ENCODE measurements around the gene TPRX1. TPM values are rescaled to one million over a fixed set of nuclear protein-coding genes. Genes with fewer than 3 reads are reported as not detected.
"Not testable (repeated sequence)": the region's sequence is repeated elsewhere in the genome, so short reads cannot be mapped to it uniquely, and the experiment has no call there.

Gene TPRX1
- total and polyA plus RNA-seq, 2 donors, result not detected

GRCh38 chr19:47769534-47769933 is 34.8 kb downstream of the TPRX1 start:
- H3K36me3 ChIP-seq (ENCODE audit: insufficient read depth), result no peaks in the 10 kb centered on the region
- DNase-seq (ENCODE audit: extremely low spot score), result no peak
- no peaks in the 10 kb centered on the region for H3K4me1 ChIP-seq (ENCODE audit: insufficient read depth)
- no peak overlapping the region for H3K27ac ChIP-seq (ENCODE audit: low read depth)
- no peak overlapping the region for H3K4me3 ChIP-seq (ENCODE audit: low read depth, low read length)
- WGBS, result 81% methylated on average over 3 of the region's 3 CpGs

- no peak for DNase-seq (ENCODE audit: extremely low spot score)
- no peak overlapping the region for H3K4me3 ChIP-seq (ENCODE audit: low read depth, low read length)
- WGBS, result 78% methylated on average over 2 of the region's 2 CpGs
These were observed 35.7 kb downstream of the TPRX1 start for GRCh38 chr19:47768604-47769003.

GRCh38 chr19:47767349-47767748 is 37.0 kb downstream of the TPRX1 start:
- H3K4me3 ChIP-seq (ENCODE audit: low read depth, low read length), result no peak overlapping the region
- 82% methylated on average over 2 of the region's 2 CpGs for WGBS
- DNase-seq (ENCODE audit: extremely low spot score), result no peak
- no peaks in the 10 kb centered on the region for H3K4me1 ChIP-seq (ENCODE audit: insufficient read depth)
- no peaks in the 10 kb centered on the region for H3K36me3 ChIP-seq (ENCODE audit: insufficient read depth)
- no peak overlapping the region for H3K27ac ChIP-seq (ENCODE audit: low read depth)

More at GRCh38 chr19:47768604-47769003, 35.7 kb downstream of the TPRX1 start:
- H3K4me1 ChIP-seq (ENCODE audit: insufficient read depth), result no peaks in the 10 kb centered on the region
- H3K27ac ChIP-seq (ENCODE audit: low read depth), result no peak overlapping the region
- H3K36me3 ChIP-seq (ENCODE audit: insufficient read depth), result no peaks in the 10 kb centered on the region

DNA sequence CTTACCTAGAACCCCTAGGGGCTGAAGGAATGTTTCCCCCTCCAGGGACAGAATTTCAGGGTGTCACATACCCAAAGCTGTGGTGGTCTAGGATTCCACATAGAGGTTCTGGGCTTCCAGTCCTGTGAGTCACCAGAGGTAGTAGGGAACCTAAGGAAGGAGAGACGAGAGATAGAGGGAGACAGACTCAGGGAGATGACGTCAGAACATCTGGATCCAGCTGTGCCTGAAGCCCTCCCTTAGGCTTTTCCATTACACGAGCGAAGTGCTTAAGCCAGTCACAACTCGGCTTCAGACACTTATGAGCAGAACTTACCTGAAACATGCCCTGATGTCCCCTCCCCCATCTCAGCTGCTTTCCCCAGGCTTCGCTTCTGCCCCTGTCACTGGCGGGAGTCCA is 37.7 kb downstream of the TPRX1 start:
- H3K36me3 ChIP-seq (ENCODE audit: insufficient read depth), result no peaks in the 10 kb centered on the region
- no peak overlapping the region for H3K4me3 ChIP-seq (ENCODE audit: low read depth, low read length)
- H3K4me1 ChIP-seq (ENCODE audit: insufficient read depth), result no peaks in the 10 kb centered on the region
- DNase-seq (ENCODE audit: extremely low spot score), result no peak
- WGBS, result 79% methylated on average over 7 of the region's 7 CpGs
- no peak overlapping the region for H3K27ac ChIP-seq (ENCODE audit: low read depth)

- no peaks in the 10 kb centered on the region for H3K36me3 ChIP-seq (ENCODE audit: insufficient read depth)
- no peak overlapping the region for H3K27ac ChIP-seq (ENCODE audit: low read depth)
- H3K4me3 ChIP-seq (ENCODE audit: low read depth, low read length), result no peak overlapping the region
- H3K4me1 ChIP-seq (ENCODE audit: insufficient read depth), result no peaks in the 10 kb centered on the region
- no peak for DNase-seq (ENCODE audit: extremely low spot score)
- 85% methylated on average over 7 of the region's 7 CpGs for WGBS
These were observed 38.1 kb downstream of the TPRX1 start for GRCh38 chr19:47766359-47766620.

DNA sequence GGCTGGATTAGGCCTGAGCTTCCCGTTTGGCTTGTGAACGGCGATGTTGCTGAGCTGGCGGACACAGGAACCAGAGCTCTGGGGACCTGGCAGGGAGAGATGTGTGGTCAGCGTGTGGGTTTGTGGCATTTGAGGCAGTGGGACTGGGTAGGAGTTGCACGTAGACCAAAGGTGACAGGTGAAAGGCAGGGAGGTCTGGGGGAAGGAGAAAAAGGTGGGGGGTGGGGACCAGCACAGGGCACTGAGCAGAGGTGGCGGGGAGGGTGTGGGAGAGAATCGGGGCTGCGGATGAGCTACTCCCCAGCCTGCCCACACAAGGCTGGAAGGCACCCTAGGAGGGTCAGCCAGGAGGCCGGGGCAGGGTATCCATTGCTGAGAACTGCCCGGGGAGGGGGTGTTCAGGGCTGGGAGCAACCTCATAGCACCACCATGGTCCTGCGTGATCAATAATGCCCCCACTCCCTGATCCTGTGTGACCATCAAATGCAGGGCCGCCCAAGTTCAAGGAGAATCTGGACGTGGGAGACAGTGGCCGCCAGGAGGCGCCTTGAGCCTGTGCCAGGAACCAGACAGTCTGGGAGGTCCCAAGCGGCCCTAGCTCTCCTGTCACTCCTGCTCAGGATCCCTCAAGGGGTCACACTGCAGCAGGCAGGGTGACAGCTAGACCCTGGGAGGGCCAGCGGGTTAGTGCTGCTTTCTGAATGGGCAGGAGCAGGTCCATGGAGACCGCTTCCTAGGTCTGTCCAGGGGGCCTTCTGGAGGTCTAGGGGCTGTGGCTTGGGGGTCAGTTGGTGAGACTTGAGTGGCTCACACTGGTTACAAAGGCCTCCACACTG is 38.6 kb downstream of the TPRX1 start:
- WGBS, result 27% methylated on average over 19 of the region's 19 CpGs
- DNase-seq (ENCODE audit: extremely low spot score), result no peak

GRCh38 chr19:47764705-47765104 is 39.6 kb downstream of the TPRX1 start:
- H3K36me3 ChIP-seq (ENCODE audit: insufficient read depth); H3K27ac ChIP-seq (ENCODE audit: low read depth); H3K4me1 ChIP-seq (ENCODE audit: insufficient read depth); H3K4me3 ChIP-seq (ENCODE audit: low read depth, low read length); DNase-seq (ENCODE audit: extremely low spot score): not testable (repeated sequence)
- WGBS, result 86% methylated on average over 3 of the region's 3 CpGs

More for the DNA sequence above, 38.6 kb downstream of the TPRX1 start:
- no peak overlapping the region for H3K4me3 ChIP-seq (ENCODE audit: low read depth, low read length)
- no peaks in the 10 kb centered on the region for H3K36me3 ChIP-seq (ENCODE audit: insufficient read depth)
- no peak overlapping the region for H3K27ac ChIP-seq (ENCODE audit: low read depth)
- H3K4me1 ChIP-seq (ENCODE audit: insufficient read depth), result no peaks in the 10 kb centered on the region

DNA sequence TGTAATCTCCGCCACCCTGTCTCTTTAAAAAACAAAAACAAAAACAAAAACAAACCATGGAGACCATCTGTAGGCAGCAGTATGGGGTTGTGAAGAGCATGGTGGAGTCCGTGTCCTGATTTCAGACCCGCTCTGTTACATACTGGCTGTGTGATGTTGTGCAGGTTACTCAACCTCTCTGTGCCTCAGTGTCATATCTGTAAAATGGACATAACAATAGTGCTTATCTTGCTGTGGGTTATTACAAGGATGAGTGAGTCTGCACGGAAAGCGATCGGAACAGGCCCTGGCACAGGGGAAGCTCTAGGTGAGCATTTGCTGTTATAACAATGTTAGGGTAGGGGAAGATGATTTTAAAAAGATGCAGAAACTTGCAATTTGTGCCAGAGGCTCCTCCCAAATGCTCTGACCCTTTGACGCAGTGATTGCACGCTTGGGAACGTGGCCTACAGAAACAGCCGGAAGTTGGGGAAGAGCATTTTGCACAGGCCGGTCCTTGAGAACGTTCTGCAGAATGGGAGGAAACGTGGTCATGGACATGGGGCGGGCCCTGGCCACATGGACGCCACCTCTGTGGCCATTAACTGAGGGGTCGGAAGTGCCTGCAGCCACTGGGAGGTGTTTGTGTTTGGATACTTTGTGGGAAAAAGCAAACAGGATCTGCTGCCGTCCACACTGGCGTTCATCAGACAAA is 41.6 kb downstream of the TPRX1 start:
- no peak for DNase-seq (ENCODE audit: extremely low spot score)
- 57% methylated on average over 18 of the region's 18 CpGs for WGBS
- Histone ChIP-seq H3K36me3 (ENCODE audit: insufficient read depth) (peaks cover 1% of the 10 kb centered on the region), H3K4me1 (ENCODE audit: insufficient read depth) (no peaks in the 10 kb centered on the region), H3K4me3 (ENCODE audit: low read depth, low read length) (no peak overlapping the region), H3K27ac (ENCODE audit: low read depth) (no peak overlapping the region)

DNA sequence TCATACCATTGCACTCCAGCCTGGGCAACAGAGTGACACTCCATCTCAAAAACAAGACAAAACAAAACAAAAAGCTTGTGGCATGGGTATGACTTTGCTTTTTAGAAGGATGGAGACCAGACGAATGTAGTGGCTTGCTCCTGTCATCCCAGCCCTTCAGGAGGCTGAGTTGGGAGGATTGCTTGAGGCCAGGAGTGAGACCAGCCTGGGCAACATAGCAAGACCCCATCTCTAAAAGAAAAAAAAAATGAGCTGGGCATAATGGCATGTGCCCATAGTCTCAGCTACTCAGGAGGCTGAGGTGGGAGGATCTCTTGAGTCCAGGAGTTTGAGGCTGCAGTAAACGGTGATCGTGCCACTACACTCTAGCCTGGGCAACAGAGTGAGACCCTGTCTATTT is 42.2 kb downstream of the TPRX1 start:
- H3K36me3 ChIP-seq (ENCODE audit: insufficient read depth), result peaks cover 2% of the 10 kb centered on the region
- no peaks in the 10 kb centered on the region for H3K4me1 ChIP-seq (ENCODE audit: insufficient read depth)
- no peak overlapping the region for H3K27ac ChIP-seq (ENCODE audit: low read depth)
- no peak overlapping the region for H3K4me3 ChIP-seq (ENCODE audit: low read depth, low read length)
- WGBS, result 88% methylated on average over 3 of the region's 3 CpGs
- DNase-seq (ENCODE audit: extremely low spot score), result no peak

DNA sequence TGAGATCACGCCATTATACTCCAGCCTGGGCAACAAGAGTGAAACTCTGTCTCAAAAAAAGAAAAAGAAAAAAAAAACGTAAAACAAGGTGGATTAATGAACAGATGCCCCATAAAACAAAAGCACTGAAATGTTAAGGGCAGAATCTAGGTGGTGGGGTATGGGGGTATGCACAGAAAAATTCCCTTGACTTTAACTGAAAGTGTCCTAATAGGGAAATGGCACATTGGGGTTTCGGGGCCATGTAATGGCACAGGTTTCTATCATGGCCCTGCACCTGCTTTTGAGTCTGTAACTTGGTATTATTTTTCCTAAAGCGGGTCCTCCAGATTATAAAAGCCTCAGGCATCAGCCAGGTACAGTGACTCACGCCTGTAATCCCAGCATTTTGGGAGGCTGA is 42.8 kb downstream of the TPRX1 start:
- Histone ChIP-seq H3K27ac (ENCODE audit: low read depth) (no peak overlapping the region), H3K4me3 (ENCODE audit: low read depth, low read length) (no peak overlapping the region), H3K4me1 (ENCODE audit: insufficient read depth) (no peaks in the 10 kb centered on the region), H3K36me3 (ENCODE audit: insufficient read depth) (peaks cover 2% of the 10 kb centered on the region)
- WGBS, result 82% methylated on average over 5 of the region's 5 CpGs
- DNase-seq (ENCODE audit: extremely low spot score), result no peak

DNA sequence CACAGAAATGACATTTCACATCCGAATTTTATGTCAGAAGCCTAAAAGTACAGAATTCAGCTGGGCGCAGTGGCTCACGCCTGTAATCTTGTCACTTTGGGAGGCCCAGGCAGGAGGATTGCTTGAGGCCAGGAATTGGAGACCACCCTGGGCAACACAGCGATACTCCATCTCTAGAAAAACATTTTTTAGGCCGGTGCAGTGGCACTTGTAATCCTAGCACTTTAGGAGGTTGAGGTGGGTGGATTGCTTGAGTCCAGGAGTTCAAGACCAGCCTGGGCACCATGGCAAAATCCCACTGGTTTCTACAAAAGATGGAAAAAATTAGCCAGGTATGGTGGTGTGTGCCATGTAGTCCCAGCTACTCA is 43.7 kb downstream of the TPRX1 start:
- WGBS, result 92% methylated on average over 5 of the region's 5 CpGs

DNA sequence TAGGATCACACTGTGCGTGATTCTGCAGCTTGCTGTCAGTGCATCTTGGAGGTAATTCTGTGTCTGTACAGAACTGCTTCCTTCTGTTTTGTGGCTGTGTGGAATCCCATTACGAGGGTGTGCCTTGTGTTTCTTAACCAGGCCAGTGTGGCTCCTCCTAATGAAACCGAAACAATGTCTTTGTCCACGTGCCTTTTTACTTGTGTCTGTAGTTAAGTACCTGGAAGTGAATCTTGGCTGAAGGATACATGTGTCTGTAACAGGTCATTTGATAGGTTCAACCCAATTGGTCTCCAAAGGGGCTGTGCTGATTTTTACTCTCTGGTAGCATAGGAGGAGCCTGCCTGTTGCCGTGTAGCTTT is 45.9 kb downstream of the TPRX1 start:
- no peak for DNase-seq (ENCODE audit: extremely low spot score)
- H3K4me3 ChIP-seq (ENCODE audit: low read depth, low read length), result no peak overlapping the region
- H3K27ac ChIP-seq (ENCODE audit: low read depth), result no peak overlapping the region
- H3K4me1 ChIP-seq (ENCODE audit: insufficient read depth), result no peaks in the 10 kb centered on the region
- WGBS, result 93% methylated on average over 5 of the region's 5 CpGs
- H3K36me3 ChIP-seq (ENCODE audit: insufficient read depth), result peaks cover 11% of the 10 kb centered on the region

More for the DNA sequence above, 43.7 kb downstream of the TPRX1 start:
- Histone ChIP-seq H3K27ac (ENCODE audit: low read depth) (no peak overlapping the region), H3K36me3 (ENCODE audit: insufficient read depth) (peaks cover 9% of the 10 kb centered on the region), H3K4me3 (ENCODE audit: low read depth, low read length) (no peak overlapping the region), H3K4me1 (ENCODE audit: insufficient read depth) (no peaks in the 10 kb centered on the region)
- no peak for DNase-seq (ENCODE audit: extremely low spot score)

DNA sequence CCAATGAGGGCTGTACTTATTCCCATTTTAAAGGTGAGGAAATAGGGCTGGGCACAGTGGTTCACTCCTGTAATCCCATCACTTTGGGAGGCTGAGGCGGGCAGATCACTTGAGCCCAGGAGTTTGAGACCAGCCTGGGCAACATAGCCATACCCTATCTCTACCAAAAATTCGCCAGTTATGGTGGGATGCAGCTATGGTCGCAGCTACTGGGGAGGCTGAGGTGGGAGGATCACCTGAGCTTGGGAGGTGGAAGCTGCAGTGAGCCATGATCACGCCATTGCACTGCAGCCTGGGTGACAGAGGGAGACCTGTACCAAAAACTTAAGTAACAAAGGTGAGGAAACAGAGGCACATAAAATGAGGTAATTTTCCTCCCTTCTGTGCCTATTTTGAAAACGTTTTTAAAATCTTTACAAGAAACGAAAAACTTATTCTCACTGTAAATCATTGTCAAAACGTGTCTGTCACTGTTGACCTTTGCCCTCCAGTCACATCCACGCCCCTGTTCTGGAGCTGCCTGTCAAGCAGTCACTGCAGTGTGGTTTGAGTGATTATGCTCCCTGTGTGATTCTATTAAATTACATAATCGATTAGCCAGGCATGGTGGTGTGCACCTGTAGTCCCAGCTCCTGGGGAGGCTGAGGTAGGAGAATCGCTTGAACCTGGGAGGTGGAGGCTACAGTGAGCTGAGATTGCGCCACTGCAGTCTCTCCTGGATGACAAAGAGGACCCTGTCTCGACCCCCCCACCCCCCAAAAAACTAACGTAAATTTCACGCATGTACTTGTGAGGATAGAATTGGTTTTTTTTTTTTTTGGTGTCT is 46.5 kb downstream of the TPRX1 start:
- H3K4me1 ChIP-seq (ENCODE audit: insufficient read depth), result no peaks in the 10 kb centered on the region
- H3K27ac ChIP-seq (ENCODE audit: low read depth), result no peak overlapping the region
- H3K4me3 ChIP-seq (ENCODE audit: low read depth, low read length), result no peak overlapping the region
- WGBS, result 84% methylated on average over 14 of the region's 14 CpGs
- H3K36me3 ChIP-seq (ENCODE audit: insufficient read depth), result peaks cover 11% of the 10 kb centered on the region
- DNase-seq (ENCODE audit: extremely low spot score), result no peak

All from urinary bladder (tissue), 4 donors.